K562 (cell line): ENCODE results near the gene AUNIP. TPM values are rescaled to one million over a fixed set of nuclear protein-coding genes. Genes with fewer than 3 reads are reported as not detected.
A peak's percentile ranks its signal among the peaks of the same experiment; 100 is the strongest.

ENCODE experiments used
- ATF3 ChIP-seq, 2 experiments: fragments of 450-650 bp in 1 of 2; sonication (generic) in 1 of 2; formaldehyde crosslinking in 1 of 2; IDR thresholded peaks in 1 of 2; conservative IDR thresholded peaks in 1 of 2; 2 replicates each; pipeline versions ENCODE4 v1.6.1 to v1.8.1; 2016 to 2023; ENCODE audit warnings: mild to moderate bottlenecking in 2 of 2, moderate library complexity in 2 of 2, inconsistent platforms in 1 of 2, missing genetic modification reagents in 1 of 2
- ATF7 ChIP-seq: fragments of 450-650 bp; IDR thresholded peaks from 2 replicates; pipeline ENCODE4 v1.7.1; 2014; ENCODE audit warnings: mild to moderate bottlenecking, moderate library complexity
- CEBPB ChIP-seq: fragments of 450-650 bp; IDR thresholded peaks from 2 replicates; pipeline ENCODE4 v1.6.1; 2016; ENCODE audit warnings: missing genetic modification characterization, missing compliant biosample characterization
- CREBBP ChIP-seq: IDR thresholded peaks from one replicate; pipeline ENCODE4 v1.6.1; 2012; ENCODE audit warnings: low read depth, mild to moderate bottlenecking, control low read depth, inconsistent platforms, low read length
- FOSL1 ChIP-seq: fragments of 200-800 bp; sonication (Bioruptor generic); conservative IDR thresholded peaks from 2 replicates; pipeline ENCODE4 v1.6.1; 2016; ENCODE audit warnings: missing genetic modification characterization, missing compliant biosample characterization
- MTA1 ChIP-seq: fragments of 450-650 bp; IDR thresholded peaks from 2 replicates; pipeline ENCODE4 v1.6.1; 2017; ENCODE audit warnings: borderline replicate concordance
- NFRKB ChIP-seq: fragments of 450-650 bp; IDR thresholded peaks from 2 replicates; pipeline ENCODE4 v1.6.1; 2016; ENCODE audit warnings: low read depth
- PTRF ChIP-seq: fragments of 450-650 bp; IDR thresholded peaks from 2 replicates; pipeline ENCODE4 v1.6.1; 2016; ENCODE audit warnings: mild to moderate bottlenecking, missing genetic modification characterization, missing compliant biosample characterization
- RAD21 ChIP-seq, 2 experiments: fragments of 250-450 bp in 1 of 2; fragments of 450-650 bp in 1 of 2; sonication (Bioruptor Pico) in 1 of 2; formaldehyde crosslinking in 1 of 2; IDR thresholded peaks in 1 of 2; conservative IDR thresholded peaks in 1 of 2; 2 replicates each; pipeline versions ENCODE4 v1.4.0 to v1.8.0; 2020 to 2022; ENCODE audit warnings: mild to moderate bottlenecking in 2 of 2, moderate library complexity in 1 of 2
- RBM34 ChIP-seq: fragments of 200-400 bp; formaldehyde crosslinking; IDR thresholded peaks from 2 replicates; pipeline ENCODE4 v1.6.1; 2018; ENCODE audit warnings: low read length, borderline replicate concordance; ENCODE audit not compliant: insufficient read depth
- SMAD2 ChIP-seq: fragments of 150-350 bp; IDR thresholded peaks from 2 replicates; pipeline ENCODE4 v1.6.1; 2014; ENCODE audit warnings: low read depth, mild to moderate bottlenecking, low read length
- SMAD4 ChIP-seq: fragments of 250-450 bp; sonication (Bioruptor Pico); conservative IDR thresholded peaks from 2 replicates; pipeline ENCODE4 v1.8.0; 2021; ENCODE audit warnings: inconsistent platforms, mild to moderate bottlenecking, moderate library complexity
- TCF7 ChIP-seq: sonication (generic); IDR thresholded peaks from 2 replicates; pipeline ENCODE4 v1.6.1; 2016; ENCODE audit warnings: antibody characterized with exemption, borderline replicate concordance
- ZFP91 ChIP-seq: sonication (generic); formaldehyde crosslinking; IDR thresholded peaks from 2 replicates; pipeline ENCODE4 v1.8.0; 2022; ENCODE audit warnings: mild to moderate bottlenecking, missing genetic modification reagents
- ZNF174 ChIP-seq: fragments of 250-450 bp; sonication (Bioruptor Pico); IDR thresholded peaks from 2 replicates; pipeline ENCODE4 v1.4.0; 2020; ENCODE audit warnings: mild to moderate bottlenecking
- ZNF239 ChIP-seq: fragments of 250-450 bp; sonication (Bioruptor Pico); IDR thresholded peaks from 2 replicates; pipeline ENCODE4 v1.4.0; 2020; ENCODE audit warnings: mild to moderate bottlenecking
- ZNF3 ChIP-seq: fragments of 250-450 bp; sonication (Bioruptor Pico); IDR thresholded peaks from 2 replicates; pipeline ENCODE4 v1.5.0; 2021; ENCODE audit warnings: mild to moderate bottlenecking, moderate library complexity
- ZNF408 ChIP-seq: fragments of 250-450 bp; sonication (Bioruptor Pico); IDR thresholded peaks from 2 replicates; pipeline ENCODE4 v1.4.0; 2020; ENCODE audit warnings: low read depth, mild to moderate bottlenecking, moderate library complexity
- ZNF668 ChIP-seq: fragments of 250-450 bp; sonication (Bioruptor Pico); IDR thresholded peaks from 2 replicates; pipeline ENCODE4 v1.8.0; 2022; ENCODE audit warnings: mild to moderate bottlenecking, inconsistent platforms
- ZNF699 ChIP-seq: fragments of 250-450 bp; sonication (Bioruptor Pico); IDR thresholded peaks from 2 replicates; pipeline ENCODE4 v1.8.0; 2021; ENCODE audit warnings: mild to moderate bottlenecking, moderate library complexity; ENCODE audit not compliant: insufficient replicate concordance
- polyA plus RNA-seq, 8 experiments: library from polyadenylated mRNA; depleted of rRNA in 4 of 8; stranded (reverse) in 5 of 8; unstranded in 3 of 8; fragments of >200 nt; fragmentation: Nextera tagmentation in 2 of 8; fragmentation: Illumina TruSeq in 1 of 8; extraction: Ambion mirVana in 2 of 8; extraction: Trizol in 1 of 8; gene quantifications; 2 replicates each; pipeline versions ENCODE4 v1.2.1 to v1.2.3, GENCODE V29; 2011 to 2014; ENCODE audit warnings: inconsistent platforms in 1 of 8, missing spikeins in 1 of 8
- total RNA-seq, 7 experiments: library from RNA; depleted of rRNA in 6 of 7; stranded (reverse); fragments of >200 nt in 6 of 7; fragmentation: Illumina TruSeq in 2 of 7; extraction: Trizol in 2 of 7; gene quantifications; 2 replicates each; pipeline versions ENCODE4 v1.2.1 to v1.2.3, GENCODE V29; 2011 to 2021; ENCODE audit warnings: low replicate concordance in 1 of 7
- TF ChIP-seq, protein P1 (sequence below): sonication (generic); formaldehyde crosslinking; IDR thresholded peaks from 2 replicates; pipeline ENCODE4 v1.8.0; 2022; ENCODE audit warnings: mild to moderate bottlenecking, missing genetic modification reagents

The AUNIP gene
- total and polyA plus RNA-seq, 9 of the 15 experiments (the other 6 are each of a cell fraction or from before 2014, with no cell fraction given), result 12.1 to 53.8 (median 47.1) TPM

DNA sequence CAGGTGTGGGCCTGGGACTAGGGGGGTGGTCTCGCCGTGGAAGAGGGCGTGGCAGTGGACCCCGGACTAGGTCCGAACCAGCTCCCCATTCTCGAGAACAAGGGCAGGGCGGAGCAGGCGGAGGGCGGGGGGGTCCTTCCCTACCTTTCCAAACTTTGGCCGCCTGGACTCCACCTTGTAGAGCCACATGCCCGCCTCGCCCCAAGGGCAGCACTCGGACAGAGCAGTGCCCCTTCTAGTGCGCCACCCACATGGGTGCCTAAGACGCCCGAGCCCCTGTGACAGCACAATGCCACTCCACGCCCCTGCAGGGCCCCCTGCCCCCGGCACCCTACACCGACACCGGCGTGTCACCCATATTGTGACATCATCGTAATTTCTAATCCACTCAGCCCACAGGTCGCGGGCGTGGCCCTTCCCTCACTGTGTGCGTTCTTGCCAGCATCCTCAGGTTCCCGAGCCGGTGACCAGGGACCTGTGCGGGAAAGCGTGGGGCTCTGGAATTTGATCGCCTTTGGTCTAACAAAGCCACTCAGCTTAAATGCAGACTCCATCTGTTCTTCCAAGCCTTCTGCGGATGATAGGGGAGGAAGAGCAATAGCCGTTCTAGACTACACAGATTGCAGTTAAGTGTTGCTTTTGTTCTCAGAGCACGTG, 47.5 kb upstream of the AUNIP start (continued):
- TF ChIP-seq RBM34, result no peak
- TF ChIP-seq, protein P1, sequence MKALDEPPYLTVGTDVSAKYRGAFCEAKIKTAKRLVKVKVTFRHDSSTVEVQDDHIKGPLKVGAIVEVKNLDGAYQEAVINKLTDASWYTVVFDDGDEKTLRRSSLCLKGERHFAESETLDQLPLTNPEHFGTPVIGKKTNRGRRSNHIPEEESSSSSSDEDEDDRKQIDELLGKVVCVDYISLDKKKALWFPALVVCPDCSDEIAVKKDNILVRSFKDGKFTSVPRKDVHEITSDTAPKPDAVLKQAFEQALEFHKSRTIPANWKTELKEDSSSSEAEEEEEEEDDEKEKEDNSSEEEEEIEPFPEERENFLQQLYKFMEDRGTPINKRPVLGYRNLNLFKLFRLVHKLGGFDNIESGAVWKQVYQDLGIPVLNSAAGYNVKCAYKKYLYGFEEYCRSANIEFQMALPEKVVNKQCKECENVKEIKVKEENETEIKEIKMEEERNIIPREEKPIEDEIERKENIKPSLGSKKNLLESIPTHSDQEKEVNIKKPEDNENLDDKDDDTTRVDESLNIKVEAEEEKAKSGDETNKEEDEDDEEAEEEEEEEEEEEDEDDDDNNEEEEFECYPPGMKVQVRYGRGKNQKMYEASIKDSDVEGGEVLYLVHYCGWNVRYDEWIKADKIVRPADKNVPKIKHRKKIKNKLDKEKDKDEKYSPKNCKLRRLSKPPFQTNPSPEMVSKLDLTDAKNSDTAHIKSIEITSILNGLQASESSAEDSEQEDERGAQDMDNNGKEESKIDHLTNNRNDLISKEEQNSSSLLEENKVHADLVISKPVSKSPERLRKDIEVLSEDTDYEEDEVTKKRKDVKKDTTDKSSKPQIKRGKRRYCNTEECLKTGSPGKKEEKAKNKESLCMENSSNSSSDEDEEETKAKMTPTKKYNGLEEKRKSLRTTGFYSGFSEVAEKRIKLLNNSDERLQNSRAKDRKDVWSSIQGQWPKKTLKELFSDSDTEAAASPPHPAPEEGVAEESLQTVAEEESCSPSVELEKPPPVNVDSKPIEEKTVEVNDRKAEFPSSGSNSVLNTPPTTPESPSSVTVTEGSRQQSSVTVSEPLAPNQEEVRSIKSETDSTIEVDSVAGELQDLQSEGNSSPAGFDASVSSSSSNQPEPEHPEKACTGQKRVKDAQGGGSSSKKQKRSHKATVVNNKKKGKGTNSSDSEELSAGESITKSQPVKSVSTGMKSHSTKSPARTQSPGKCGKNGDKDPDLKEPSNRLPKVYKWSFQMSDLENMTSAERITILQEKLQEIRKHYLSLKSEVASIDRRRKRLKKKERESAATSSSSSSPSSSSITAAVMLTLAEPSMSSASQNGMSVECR (CRISPR knock-in tag), result no peak
- TF ChIP-seq SMAD4 (CRISPR knock-in tag), result no peak
- no peak for TF ChIP-seq ZNF699 (CRISPR knock-in tag)
- TF ChIP-seq MTA1, result no peak
- peak; percentile 59 for TF ChIP-seq ATF3 (IDR thresholded peaks at IDR 0.05)
- no peak for TF ChIP-seq ATF3 (CRISPR knock-in tag; conservative IDR thresholded peaks at IDR 0.05)
- TF ChIP-seq ZNF3 (CRISPR knock-in tag), result no peak
- no peak for TF ChIP-seq PTRF
- no peak for TF ChIP-seq CEBPB (tag)
- no peak for TF ChIP-seq FOSL1 (tag)
- TF ChIP-seq ZFP91, result no peak
- no peak for TF ChIP-seq ZNF408
- no peak for TF ChIP-seq SMAD2
- TF ChIP-seq NFRKB, result no peak
- TF ChIP-seq CREBBP, result no peak
- TF ChIP-seq ATF7, result peak; percentile 70; the same call in 1 of the 2 replicates
- TF ChIP-seq ZNF174, result no peak
- no peak for TF ChIP-seq TCF7
- TF ChIP-seq ZNF239, result no peak
- no peak for TF ChIP-seq ZNF668 (CRISPR knock-in tag)
- no peak for TF ChIP-seq RAD21 (CRISPR knock-in tag; conservative IDR thresholded peaks at IDR 0.05 in 1 of 2, IDR thresholded peaks at IDR 0.05 in 1 of 2)
